ENCODE data around the gene FHIP2A. TPM values are rescaled to one million over a fixed set of nuclear protein-coding genes. Genes with fewer than 3 reads are reported as not detected.
A peak's percentile ranks its signal among the peaks of the same experiment; 100 is the strongest.

The FHIP2A gene
- total and polyA plus RNA-seq, 2 experiments from 2014 or later: 6.7 to 11.8 TPM

DNA sequence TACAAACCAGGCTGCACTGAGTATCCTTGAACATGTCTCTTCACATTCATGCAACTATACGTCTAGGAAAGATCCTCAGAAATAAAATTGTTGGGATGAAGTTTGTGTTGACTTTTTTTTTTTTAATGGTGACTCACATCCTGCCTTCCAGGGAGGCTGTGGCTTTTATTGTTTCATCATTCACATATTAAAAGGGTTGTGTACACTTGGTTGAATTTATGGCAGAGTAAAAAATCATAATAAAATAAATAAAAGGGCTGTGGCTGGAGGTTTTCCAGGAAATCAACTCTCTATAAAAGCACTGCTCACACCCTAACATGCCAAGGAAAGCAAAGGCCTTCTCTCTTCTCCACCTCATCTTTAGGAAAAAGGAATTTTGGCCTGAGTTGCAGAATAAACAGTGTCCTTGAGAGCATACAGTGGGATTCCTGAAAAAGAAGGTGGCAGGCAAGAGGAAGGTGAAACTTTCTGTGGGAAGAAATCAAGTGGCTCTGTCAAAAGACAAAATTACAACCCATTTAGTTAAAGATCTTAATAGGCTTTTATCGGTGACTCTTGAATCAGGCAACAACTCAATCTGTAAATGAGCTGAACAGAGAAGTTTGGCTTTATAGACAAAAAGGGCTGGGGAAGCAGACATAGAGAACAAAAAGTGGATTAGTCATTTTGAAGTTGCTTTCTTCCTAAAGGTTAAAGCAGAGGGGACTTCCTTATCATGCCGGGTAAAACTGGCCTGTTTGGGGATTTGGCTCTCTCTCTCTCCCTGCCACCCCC, 41.6 kb upstream of the FHIP2A start (continued):
- TF ChIP-seq, protein P1, sequence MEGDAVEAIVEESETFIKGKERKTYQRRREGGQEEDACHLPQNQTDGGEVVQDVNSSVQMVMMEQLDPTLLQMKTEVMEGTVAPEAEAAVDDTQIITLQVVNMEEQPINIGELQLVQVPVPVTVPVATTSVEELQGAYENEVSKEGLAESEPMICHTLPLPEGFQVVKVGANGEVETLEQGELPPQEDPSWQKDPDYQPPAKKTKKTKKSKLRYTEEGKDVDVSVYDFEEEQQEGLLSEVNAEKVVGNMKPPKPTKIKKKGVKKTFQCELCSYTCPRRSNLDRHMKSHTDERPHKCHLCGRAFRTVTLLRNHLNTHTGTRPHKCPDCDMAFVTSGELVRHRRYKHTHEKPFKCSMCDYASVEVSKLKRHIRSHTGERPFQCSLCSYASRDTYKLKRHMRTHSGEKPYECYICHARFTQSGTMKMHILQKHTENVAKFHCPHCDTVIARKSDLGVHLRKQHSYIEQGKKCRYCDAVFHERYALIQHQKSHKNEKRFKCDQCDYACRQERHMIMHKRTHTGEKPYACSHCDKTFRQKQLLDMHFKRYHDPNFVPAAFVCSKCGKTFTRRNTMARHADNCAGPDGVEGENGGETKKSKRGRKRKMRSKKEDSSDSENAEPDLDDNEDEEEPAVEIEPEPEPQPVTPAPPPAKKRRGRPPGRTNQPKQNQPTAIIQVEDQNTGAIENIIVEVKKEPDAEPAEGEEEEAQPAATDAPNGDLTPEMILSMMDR (conservative IDR thresholded peaks at IDR 0.05; ENCODE audit: low read depth in 2 of 2): no peak
- TF ChIP-seq JUNB (IDR thresholded peaks at IDR 0.05; ENCODE audit: unreplicated experiment) (no peak), ZNF331 (CRISPR knock-in tag; IDR thresholded peaks at IDR 0.05; ENCODE audit: low read depth) (no peak), EZH2 (IDR thresholded peaks at IDR 0.05; ENCODE audit: low read depth, unreplicated experiment) (no peak), STAT1 (IDR thresholded peaks at IDR 0.05; ENCODE audit: unreplicated experiment) (no peak), POLR2AphosphoS5 (IDR thresholded peaks at IDR 0.05; ENCODE audit: low read depth) (no peak), NANOG (IDR thresholded peaks at IDR 0.05; ENCODE audit: borderline replicate concordance) (no peak), CREB1 (CRISPR knock-in tag; IDR thresholded peaks at IDR 0.05; ENCODE audit: low read depth) (no peak)
- TF ChIP-seq, protein P2, sequence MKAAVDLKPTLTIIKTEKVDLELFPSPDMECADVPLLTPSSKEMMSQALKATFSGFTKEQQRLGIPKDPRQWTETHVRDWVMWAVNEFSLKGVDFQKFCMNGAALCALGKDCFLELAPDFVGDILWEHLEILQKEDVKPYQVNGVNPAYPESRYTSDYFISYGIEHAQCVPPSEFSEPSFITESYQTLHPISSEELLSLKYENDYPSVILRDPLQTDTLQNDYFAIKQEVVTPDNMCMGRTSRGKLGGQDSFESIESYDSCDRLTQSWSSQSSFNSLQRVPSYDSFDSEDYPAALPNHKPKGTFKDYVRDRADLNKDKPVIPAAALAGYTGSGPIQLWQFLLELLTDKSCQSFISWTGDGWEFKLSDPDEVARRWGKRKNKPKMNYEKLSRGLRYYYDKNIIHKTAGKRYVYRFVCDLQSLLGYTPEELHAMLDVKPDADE (IDR thresholded peaks at IDR 0.05): no peak
- TF ChIP-seq, protein P3, sequence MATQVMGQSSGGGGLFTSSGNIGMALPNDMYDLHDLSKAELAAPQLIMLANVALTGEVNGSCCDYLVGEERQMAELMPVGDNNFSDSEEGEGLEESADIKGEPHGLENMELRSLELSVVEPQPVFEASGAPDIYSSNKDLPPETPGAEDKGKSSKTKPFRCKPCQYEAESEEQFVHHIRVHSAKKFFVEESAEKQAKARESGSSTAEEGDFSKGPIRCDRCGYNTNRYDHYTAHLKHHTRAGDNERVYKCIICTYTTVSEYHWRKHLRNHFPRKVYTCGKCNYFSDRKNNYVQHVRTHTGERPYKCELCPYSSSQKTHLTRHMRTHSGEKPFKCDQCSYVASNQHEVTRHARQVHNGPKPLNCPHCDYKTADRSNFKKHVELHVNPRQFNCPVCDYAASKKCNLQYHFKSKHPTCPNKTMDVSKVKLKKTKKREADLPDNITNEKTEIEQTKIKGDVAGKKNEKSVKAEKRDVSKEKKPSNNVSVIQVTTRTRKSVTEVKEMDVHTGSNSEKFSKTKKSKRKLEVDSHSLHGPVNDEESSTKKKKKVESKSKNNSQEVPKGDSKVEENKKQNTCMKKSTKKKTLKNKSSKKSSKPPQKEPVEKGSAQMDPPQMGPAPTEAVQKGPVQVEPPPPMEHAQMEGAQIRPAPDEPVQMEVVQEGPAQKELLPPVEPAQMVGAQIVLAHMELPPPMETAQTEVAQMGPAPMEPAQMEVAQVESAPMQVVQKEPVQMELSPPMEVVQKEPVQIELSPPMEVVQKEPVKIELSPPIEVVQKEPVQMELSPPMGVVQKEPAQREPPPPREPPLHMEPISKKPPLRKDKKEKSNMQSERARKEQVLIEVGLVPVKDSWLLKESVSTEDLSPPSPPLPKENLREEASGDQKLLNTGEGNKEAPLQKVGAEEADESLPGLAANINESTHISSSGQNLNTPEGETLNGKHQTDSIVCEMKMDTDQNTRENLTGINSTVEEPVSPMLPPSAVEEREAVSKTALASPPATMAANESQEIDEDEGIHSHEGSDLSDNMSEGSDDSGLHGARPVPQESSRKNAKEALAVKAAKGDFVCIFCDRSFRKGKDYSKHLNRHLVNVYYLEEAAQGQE (IDR thresholded peaks at IDR 0.05; ENCODE audit: unreplicated experiment): no peak

DNA sequence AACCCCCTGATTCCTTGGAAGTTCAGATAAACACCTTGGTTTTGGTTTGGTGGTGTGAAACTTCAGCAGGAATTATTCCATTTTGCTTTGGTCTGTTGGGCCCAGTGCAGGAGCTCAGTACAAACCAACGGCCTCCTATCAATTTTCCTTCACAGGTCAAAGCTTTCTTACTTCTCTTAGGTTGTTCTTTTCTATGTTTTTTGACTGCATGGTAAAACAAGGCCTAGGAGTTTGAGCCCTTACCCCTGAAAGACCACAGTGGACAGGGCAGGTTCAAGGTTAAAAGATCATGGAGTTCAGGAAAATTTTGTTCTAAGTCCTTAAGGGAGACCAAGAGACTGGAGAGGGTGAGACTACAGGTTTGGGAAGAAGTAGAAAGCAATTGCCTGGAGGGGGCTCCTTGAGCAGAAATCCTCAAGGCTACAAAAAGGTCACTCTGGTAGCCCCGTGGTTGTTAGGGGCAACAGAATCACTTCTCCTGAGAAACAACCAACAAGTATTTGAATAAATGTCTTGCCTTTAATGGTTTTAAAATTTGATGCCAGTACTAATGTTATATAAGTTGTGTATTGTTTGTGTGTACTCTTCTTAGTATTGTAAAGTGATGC, 40.9 kb upstream of the FHIP2A start:
- Histone ChIP-seq H3K4me2 (no peak overlapping the region), H3K36me3 (ENCODE audit: insufficient read depth) (no peaks in the 10 kb centered on the region), H3K27me3 (ENCODE audit: insufficient read depth) (no peaks in the 10 kb centered on the region), H2AFZ (peak overlapping the region; percentile 29; the same call in 1 of the 2 replicates), H3K4me3 (no peak overlapping the region), H3K27ac (ENCODE audit: low read depth) (no peak overlapping the region), H3F3A (replicated peaks; ENCODE audit: low read depth) (no peaks in the 10 kb centered on the region), H4K20me1 (replicated peaks; ENCODE audit: insufficient read depth) (no peaks in the 10 kb centered on the region), H3K79me2 (replicated peaks; ENCODE audit: insufficient read depth) (no peaks in the 10 kb centered on the region), H3K4me1 (ENCODE audit: insufficient read depth) (no peaks in the 10 kb centered on the region), H3K9me2 (ENCODE audit: insufficient read depth) (no peaks in the 10 kb centered on the region)
- Mint-ChIP-seq H3K4me3 (no peak overlapping the region), H3K9me3 (no peaks in the 10 kb centered on the region), H3K4me1 (peaks cover 3% of the 10 kb centered on the region; the same call in 2 of the 3 replicates), H3K36me3 (ENCODE audit: low read depth) (no peaks in the 10 kb centered on the region), H3K27me3 (ENCODE audit: insufficient read depth, low read depth, poor library complexity) (no peaks in the 10 kb centered on the region), H3K27ac (no peak overlapping the region)
- DNase-seq (ENCODE audit: low spot score) (peak; percentile 57), ATAC-seq (peak; percentile 80)
- TF ChIP-seq, protein P1 (conservative IDR thresholded peaks at IDR 0.05; ENCODE audit: low read depth in 2 of 2): no peak
